ENCODE results near the gene IPPK. TPM values are rescaled to one million over a fixed set of nuclear protein-coding genes. Genes with fewer than 3 reads are reported as not detected.

Gene IPPK
- total and polyA plus RNA-seq, 2 experiments from 2014 or later: 6.4 to 7.0 TPM

DNA sequence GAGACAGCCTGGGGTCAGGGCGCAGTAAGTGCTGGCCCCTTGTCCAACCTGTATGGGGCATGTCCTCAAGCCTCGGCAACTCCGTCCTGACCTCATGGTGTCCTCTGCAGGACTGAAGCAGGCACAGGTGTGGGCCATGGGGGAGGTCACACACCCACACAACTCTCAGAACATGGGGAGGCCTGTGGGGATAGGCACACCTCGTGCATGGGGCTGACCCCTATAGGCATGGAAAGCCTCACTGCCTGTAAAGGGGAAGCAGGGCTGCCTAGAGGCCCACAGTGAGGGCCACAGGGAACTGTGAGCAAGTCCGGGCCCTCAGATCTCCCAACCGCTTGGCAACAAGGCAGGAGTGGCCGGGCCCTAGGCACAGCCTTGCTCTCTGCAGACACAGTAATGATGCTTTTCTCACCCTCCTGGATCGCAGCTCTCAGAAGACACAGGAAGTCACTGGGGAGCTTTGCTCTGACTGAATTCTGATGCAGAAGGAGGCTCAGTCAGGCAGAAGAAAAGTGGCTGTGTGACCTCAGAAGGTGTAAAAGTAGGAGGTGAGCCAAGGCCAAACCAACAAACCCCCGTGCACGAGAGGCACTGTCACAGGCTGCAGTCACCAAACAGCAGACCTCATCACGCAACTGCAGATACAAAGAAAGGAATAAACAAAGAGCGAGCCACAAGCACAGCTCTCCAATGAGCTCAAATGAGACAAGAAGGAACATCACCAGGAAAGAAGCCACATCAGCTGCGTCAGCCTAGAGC, 5.4 kb downstream of the IPPK start:
- TF ChIP-seq, protein P1, sequence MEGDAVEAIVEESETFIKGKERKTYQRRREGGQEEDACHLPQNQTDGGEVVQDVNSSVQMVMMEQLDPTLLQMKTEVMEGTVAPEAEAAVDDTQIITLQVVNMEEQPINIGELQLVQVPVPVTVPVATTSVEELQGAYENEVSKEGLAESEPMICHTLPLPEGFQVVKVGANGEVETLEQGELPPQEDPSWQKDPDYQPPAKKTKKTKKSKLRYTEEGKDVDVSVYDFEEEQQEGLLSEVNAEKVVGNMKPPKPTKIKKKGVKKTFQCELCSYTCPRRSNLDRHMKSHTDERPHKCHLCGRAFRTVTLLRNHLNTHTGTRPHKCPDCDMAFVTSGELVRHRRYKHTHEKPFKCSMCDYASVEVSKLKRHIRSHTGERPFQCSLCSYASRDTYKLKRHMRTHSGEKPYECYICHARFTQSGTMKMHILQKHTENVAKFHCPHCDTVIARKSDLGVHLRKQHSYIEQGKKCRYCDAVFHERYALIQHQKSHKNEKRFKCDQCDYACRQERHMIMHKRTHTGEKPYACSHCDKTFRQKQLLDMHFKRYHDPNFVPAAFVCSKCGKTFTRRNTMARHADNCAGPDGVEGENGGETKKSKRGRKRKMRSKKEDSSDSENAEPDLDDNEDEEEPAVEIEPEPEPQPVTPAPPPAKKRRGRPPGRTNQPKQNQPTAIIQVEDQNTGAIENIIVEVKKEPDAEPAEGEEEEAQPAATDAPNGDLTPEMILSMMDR (IDR thresholded peaks at IDR 0.05; ENCODE audit: low read depth, low read length): no peak
- no peak for DNase-seq (ENCODE audit: low read depth in 1 of 2, low spot score in 1 of 2)
- Histone ChIP-seq H3K4me1 (ENCODE audit: low read depth) (peaks cover 4% of the 10 kb centered on the region), H3K36me3 (no peaks in the 10 kb centered on the region), H3K27me3 (no peaks in the 10 kb centered on the region), H3K4me3 (no peak overlapping the region), H3K27ac (no peak overlapping the region), H3K9me3 (ENCODE audit: low read depth) (no peaks in the 10 kb centered on the region)

DNA sequence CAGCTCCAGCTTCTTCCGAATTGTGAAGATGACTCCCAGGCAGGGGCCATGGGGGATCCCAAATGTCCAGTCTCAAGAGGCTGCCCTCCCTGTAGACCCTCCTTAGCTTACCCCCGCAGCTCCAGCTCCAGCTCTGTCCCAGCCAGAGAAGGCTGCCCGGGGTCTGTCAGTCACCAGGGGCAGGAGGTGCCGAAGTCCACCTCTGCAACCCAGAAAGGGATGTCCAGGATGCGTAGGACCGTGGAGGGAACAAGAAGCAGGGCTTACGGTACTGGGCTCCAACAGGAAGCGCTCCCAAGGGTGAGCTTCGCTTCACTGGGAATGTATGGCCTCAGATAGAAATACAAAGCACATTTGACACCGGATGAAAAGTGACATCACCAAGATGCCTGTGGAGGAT, 6.0 kb downstream of the IPPK start:
- H3K36me3 ChIP-seq: no peaks in the 10 kb centered on the region
- TF ChIP-seq, protein P1 (IDR thresholded peaks at IDR 0.05; ENCODE audit: low read depth, low read length): no peak

DNA sequence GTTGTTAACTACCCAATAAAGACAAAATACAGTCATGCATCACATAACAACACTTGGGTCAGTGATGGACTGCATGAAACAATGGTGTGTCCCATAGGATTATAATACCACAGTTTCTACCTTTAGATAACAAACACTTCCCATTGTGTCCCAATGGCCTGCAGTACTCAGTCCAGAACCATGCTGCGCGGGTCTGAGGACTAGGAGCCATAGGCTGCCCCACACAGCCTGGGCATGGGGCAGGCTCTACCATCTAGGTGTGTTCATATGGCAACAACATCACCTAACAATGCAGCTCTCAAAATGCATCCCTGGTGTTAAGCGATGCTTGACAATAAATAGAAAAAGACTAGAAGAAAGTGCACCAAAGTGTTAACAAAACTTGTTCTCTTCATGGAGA, 6.8 kb downstream of the IPPK start:
- Histone ChIP-seq H3K4me1 (ENCODE audit: low read depth) (no peaks in the 10 kb centered on the region), H3K36me3 (no peaks in the 10 kb centered on the region), H3K27ac (no peak overlapping the region), H3K9me3 (ENCODE audit: low read depth) (no peaks in the 10 kb centered on the region), H3K4me3 (no peak overlapping the region), H3K27me3 (no peaks in the 10 kb centered on the region)
- TF ChIP-seq, protein P1 (IDR thresholded peaks at IDR 0.05; ENCODE audit: low read depth, low read length): no peak
- no peak for DNase-seq (ENCODE audit: low read depth in 1 of 2, low spot score in 1 of 2)

More for the DNA sequence above, 6.0 kb downstream of the IPPK start:
- no peak overlapping the region for H3K27ac ChIP-seq
- DNase-seq (ENCODE audit: low read depth in 1 of 2, low spot score in 1 of 2): no peak
- no peaks in the 10 kb centered on the region for H3K9me3 ChIP-seq (ENCODE audit: low read depth)
- H3K4me3 ChIP-seq: no peak overlapping the region
- H3K27me3 ChIP-seq: no peaks in the 10 kb centered on the region
- H3K4me1 ChIP-seq (ENCODE audit: low read depth): peaks cover 4% of the 10 kb centered on the region

DNA sequence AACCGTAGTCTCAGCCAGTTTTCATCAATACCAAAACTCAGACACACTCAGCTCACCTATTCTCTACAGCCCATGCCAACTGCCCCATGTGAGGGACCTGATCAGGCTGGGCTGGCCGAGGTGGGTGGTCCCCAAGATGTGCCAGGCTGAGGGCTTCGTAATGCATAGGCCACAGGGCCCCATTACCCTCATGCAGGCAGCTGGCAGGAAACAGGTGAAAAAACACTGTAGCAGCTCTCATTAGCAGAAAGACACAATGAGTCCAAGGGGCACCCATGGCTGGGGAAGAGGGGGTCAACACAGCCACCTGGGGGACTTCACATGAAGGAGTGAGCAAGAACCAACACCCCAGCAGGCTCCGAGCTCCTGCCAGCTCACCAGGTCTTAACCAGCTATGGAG, 8.2 kb downstream of the IPPK start:
- TF ChIP-seq, protein P1 (IDR thresholded peaks at IDR 0.05; ENCODE audit: low read depth, low read length): no peak
- no peak overlapping the region for H3K27ac ChIP-seq
- no peak for DNase-seq (ENCODE audit: low read depth in 1 of 2, low spot score in 1 of 2)

DNA sequence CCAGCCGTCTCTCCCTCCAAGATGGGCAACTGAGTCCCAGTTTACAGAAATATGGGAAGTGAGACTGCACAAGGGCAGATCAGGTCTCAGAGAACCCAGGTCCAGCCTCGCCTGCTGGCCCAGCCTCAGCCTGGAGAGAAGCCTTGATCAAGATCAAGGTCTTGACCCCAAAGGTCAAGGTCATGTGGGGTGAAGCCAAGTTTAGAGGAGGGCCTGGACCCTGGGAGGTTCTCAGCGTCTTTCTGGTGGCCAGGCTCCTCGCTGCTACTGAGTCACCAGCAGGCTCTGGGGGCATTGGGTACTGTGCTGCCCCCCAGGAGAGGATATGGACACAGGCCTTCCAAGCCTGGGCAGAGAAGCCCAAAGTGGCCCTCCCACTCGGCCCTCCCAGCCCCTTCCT, 8.8 kb downstream of the IPPK start:
- Histone ChIP-seq H3K27ac (no peak overlapping the region), H3K27me3 (no peaks in the 10 kb centered on the region), H3K4me1 (ENCODE audit: low read depth) (no peaks in the 10 kb centered on the region), H3K36me3 (no peaks in the 10 kb centered on the region), H3K4me3 (no peak overlapping the region), H3K9me3 (ENCODE audit: low read depth) (no peaks in the 10 kb centered on the region)
- DNase-seq (ENCODE audit: low read depth in 1 of 2, low spot score in 1 of 2): no peak
- TF ChIP-seq, protein P1 (IDR thresholded peaks at IDR 0.05; ENCODE audit: low read depth, low read length): no peak

More for the DNA sequence above, 8.2 kb downstream of the IPPK start:
- Histone ChIP-seq H3K27me3 (no peaks in the 10 kb centered on the region), H3K36me3 (no peaks in the 10 kb centered on the region), H3K4me3 (no peak overlapping the region), H3K9me3 (ENCODE audit: low read depth) (no peaks in the 10 kb centered on the region), H3K4me1 (ENCODE audit: low read depth) (no peaks in the 10 kb centered on the region)

Measured in cardiac muscle cell (in vitro differentiated cells and primary cell).